ENCODE data around the gene DSCAM. TPM values are rescaled to one million over a fixed set of nuclear protein-coding genes. Genes with fewer than 3 reads are reported as not detected.

Gene DSCAM
- total RNA-seq, 3 donors from 2014 or later, result not detected

DNA sequence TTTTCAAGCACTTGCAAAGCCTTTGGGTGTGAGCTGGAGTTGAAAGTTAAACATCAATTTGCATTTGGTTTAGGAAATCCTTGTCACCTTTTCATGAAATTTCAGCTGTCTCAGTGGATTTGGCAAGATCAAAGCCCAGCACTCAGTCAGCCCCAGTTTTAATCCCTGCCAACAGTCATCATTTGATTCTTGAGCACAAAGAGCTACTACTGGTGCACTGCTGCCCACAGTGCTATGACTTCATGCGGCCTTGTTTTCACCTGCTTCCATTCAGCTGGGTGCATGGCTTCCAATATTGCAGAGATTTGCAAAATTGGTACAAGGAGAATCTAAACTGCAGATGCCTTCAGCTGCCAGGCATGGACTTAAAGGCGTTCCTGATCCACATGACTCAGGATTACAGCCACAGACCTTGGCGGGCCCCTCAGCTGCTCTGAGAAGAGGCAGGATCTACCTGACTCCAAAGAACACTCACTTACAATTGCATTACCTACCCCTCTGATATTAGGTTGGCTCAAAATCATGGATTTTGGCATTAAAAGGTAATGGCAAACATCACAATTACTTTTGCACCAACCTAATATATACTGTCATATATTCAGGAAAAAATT is 259.1 kb downstream of the DSCAM start:
- no peak for ATAC-seq

GRCh38 chr21:40586575-40586974 is 260.4 kb downstream of the DSCAM start:
- H3K36me3 Mint-ChIP-seq (ENCODE audit: insufficient read depth), result no peaks in the 10 kb centered on the region
- DNase-seq (no peak), ATAC-seq (no peak)
- H3K27me3 Mint-ChIP-seq (ENCODE audit: low read depth), result no peaks in the 10 kb centered on the region
- no peak overlapping the region for H3K4me3 Mint-ChIP-seq
- H3K9me3 Mint-ChIP-seq, result peaks cover 4% of the 10 kb centered on the region
- no peaks in the 10 kb centered on the region for H3K4me1 Mint-ChIP-seq (ENCODE audit: low read depth)

More for the DNA sequence above, 259.1 kb downstream of the DSCAM start:
- DNase-seq, result no peak
- no peaks in the 10 kb centered on the region for H3K27me3 Mint-ChIP-seq (ENCODE audit: low read depth)
- H3K4me1 Mint-ChIP-seq (ENCODE audit: low read depth), result no peaks in the 10 kb centered on the region
- H3K4me3 Mint-ChIP-seq, result no peak overlapping the region
- H3K9me3 Mint-ChIP-seq, result peaks cover 4% of the 10 kb centered on the region
- no peaks in the 10 kb centered on the region for H3K36me3 Mint-ChIP-seq (ENCODE audit: insufficient read depth)

GRCh38 chr21:40577285-40578043 is 269.5 kb downstream of the DSCAM start:
- Mint-ChIP-seq H3K36me3 (ENCODE audit: insufficient read depth) (no peaks in the 10 kb centered on the region), H3K27me3 (ENCODE audit: low read depth) (no peaks in the 10 kb centered on the region), H3K9me3 (no peaks in the 10 kb centered on the region), H3K4me1 (ENCODE audit: low read depth) (no peaks in the 10 kb centered on the region), H3K4me3 (no peak overlapping the region)
- DNase-seq (no peak), ATAC-seq (no peak)

DNA sequence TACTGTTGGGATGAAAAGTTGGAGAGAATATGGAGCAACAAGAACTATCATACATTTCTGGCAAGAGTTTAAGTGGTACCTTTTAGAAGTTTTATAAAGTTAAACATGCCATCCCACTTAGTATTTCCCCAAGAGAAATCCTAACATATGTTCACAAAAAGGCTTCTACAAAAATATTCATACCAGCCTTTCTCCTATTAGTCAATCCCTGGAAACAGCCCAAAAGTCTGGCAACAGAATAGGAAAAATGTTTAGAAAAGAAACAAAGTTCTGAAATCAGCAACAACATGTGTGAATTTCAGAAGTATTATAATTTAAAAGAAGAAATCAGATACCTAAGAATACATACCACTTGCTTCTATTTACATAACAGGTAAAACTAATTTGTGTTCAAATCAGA is 271.0 kb downstream of the DSCAM start:
- Mint-ChIP-seq H3K36me3 (ENCODE audit: insufficient read depth) (no peaks in the 10 kb centered on the region), H3K27me3 (ENCODE audit: low read depth) (no peaks in the 10 kb centered on the region), H3K4me1 (ENCODE audit: low read depth) (no peaks in the 10 kb centered on the region), H3K4me3 (no peak overlapping the region), H3K9me3 (no peaks in the 10 kb centered on the region)
- DNase-seq, result no peak
- no peak for ATAC-seq

GRCh38 chr21:40569357-40569756 is 277.6 kb downstream of the DSCAM start:
- no peaks in the 10 kb centered on the region for H3K27me3 Mint-ChIP-seq (ENCODE audit: low read depth)
- DNase-seq (no peak), ATAC-seq (no peak)
- no peak overlapping the region for H3K4me3 Mint-ChIP-seq
- peaks cover 15% of the 10 kb centered on the region for H3K9me3 Mint-ChIP-seq
- H3K36me3 Mint-ChIP-seq (ENCODE audit: insufficient read depth), result no peaks in the 10 kb centered on the region
- no peaks in the 10 kb centered on the region for H3K4me1 Mint-ChIP-seq (ENCODE audit: low read depth)

DNA sequence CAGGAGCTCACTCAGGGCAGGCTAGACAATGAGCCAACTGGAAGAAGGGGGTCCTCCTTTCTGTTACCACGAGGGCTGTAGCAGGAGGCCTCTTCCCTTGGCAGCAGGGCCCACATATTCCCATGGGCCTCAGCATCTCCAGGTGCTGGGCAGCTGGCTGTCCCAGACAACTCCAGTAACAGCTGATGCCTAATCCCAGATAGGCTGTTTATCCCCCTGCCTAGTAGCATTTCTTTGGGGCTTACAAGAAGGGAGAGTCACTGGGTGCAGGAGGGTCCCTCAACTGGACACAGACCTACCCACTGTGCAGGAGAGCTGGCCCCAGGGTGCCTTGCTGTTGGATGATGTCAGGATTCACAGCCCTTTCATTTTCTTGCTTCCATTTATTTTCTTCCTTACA is 278.2 kb downstream of the DSCAM start:
- no peak for ATAC-seq
- Mint-ChIP-seq H3K36me3 (ENCODE audit: insufficient read depth) (no peaks in the 10 kb centered on the region), H3K4me1 (ENCODE audit: low read depth) (no peaks in the 10 kb centered on the region), H3K27me3 (ENCODE audit: low read depth) (no peaks in the 10 kb centered on the region), H3K9me3 (peaks cover 15% of the 10 kb centered on the region), H3K4me3 (no peak overlapping the region)
- DNase-seq, result no peak

- ATAC-seq (no peak), DNase-seq (no peak)
- Mint-ChIP-seq H3K9me3 (peaks cover 15% of the 10 kb centered on the region), H3K4me3 (no peak overlapping the region), H3K4me1 (ENCODE audit: low read depth) (no peaks in the 10 kb centered on the region), H3K36me3 (ENCODE audit: insufficient read depth) (no peaks in the 10 kb centered on the region), H3K27me3 (ENCODE audit: low read depth) (no peaks in the 10 kb centered on the region)
These were observed 279.5 kb downstream of the DSCAM start for GRCh38 chr21:40567501-40567900.

DNA sequence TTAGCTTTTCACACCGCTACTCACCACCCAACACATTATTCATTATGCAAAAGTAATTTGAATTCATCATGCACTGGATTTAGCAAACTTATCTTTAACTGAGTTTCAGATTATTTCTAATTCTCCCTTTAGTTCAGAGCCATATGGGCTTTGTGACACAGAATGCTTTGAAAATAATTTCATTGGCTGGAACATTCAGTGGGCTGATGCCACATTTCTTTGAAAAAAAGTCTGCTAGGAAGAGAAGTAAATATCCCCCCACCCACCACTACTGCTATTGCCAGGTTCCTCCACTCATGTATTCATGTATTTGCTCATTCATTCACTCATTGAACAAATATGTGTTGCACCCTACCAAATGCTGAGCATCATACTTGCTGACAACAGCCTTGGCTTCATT is 280.5 kb downstream of the DSCAM start:
- DNase-seq, result no peak
- Mint-ChIP-seq H3K27me3 (ENCODE audit: low read depth) (no peaks in the 10 kb centered on the region), H3K4me3 (no peak overlapping the region), H3K4me1 (ENCODE audit: low read depth) (no peaks in the 10 kb centered on the region), H3K9me3 (peaks cover 15% of the 10 kb centered on the region), H3K36me3 (ENCODE audit: insufficient read depth) (no peaks in the 10 kb centered on the region)
- no peak for ATAC-seq

DNA sequence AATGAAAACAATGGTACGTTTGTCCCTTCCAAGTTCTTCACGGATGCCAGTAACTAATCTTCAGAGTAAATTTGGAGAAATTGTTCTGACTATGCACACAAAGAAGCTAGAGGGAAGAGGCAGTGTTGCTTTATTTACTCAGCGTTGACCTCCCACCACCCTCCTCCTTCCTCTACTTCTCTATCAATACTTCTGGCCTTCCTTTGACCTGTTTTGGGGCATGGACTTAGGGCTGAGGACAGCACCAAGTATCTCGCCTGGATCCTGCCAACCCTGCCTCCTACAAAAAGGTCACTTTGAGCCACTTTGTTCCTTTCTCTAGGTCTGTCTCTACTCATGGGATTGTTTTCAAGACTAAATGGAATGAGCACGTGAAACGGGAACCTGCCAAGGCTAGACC is 282.6 kb downstream of the DSCAM start:
- H3K4me1 Mint-ChIP-seq (ENCODE audit: low read depth), result no peaks in the 10 kb centered on the region
- no peak overlapping the region for H3K4me3 Mint-ChIP-seq
- no peaks in the 10 kb centered on the region for H3K27me3 Mint-ChIP-seq (ENCODE audit: low read depth)
- H3K9me3 Mint-ChIP-seq, result peaks cover 4% of the 10 kb centered on the region
- DNase-seq (no peak), ATAC-seq (no peak)
- no peaks in the 10 kb centered on the region for H3K36me3 Mint-ChIP-seq (ENCODE audit: insufficient read depth)

DNA sequence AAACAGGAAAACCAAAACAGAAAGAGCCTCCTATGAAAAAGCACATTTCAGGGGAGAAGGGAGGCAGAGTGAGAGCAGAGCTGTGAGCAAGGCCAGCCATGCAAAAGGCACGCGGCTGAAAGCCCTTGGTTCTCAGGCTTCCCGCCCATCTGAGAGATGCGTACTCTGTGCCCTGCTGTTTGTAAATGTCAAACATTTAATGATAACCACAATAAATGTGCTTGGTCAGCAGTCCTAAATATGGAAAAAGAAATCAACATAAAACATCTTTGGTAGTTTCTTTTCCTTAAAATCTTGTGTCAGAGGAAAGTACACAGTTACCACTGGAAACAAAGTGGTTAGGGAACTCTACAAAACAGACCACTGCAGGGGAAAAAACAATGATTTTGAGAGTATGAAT is 283.1 kb downstream of the DSCAM start:
- no peak for ATAC-seq
- no peaks in the 10 kb centered on the region for H3K27me3 Mint-ChIP-seq (ENCODE audit: low read depth)
- H3K9me3 Mint-ChIP-seq, result peaks cover 4% of the 10 kb centered on the region
- H3K36me3 Mint-ChIP-seq (ENCODE audit: insufficient read depth), result no peaks in the 10 kb centered on the region
- no peaks in the 10 kb centered on the region for H3K4me1 Mint-ChIP-seq (ENCODE audit: low read depth)
- DNase-seq, result no peak
- no peak overlapping the region for H3K4me3 Mint-ChIP-seq

GRCh38 chr21:40562242-40563002 is 284.5 kb downstream of the DSCAM start:
- no peaks in the 10 kb centered on the region for H3K4me1 Mint-ChIP-seq (ENCODE audit: low read depth)
- no peak overlapping the region for H3K4me3 Mint-ChIP-seq
- peaks cover 2% of the 10 kb centered on the region for H3K9me3 Mint-ChIP-seq
- H3K27me3 Mint-ChIP-seq (ENCODE audit: low read depth), result no peaks in the 10 kb centered on the region
- no peaks in the 10 kb centered on the region for H3K36me3 Mint-ChIP-seq (ENCODE audit: insufficient read depth)
- DNase-seq, result no peak
- ATAC-seq, result no peak

- Mint-ChIP-seq H3K36me3 (ENCODE audit: insufficient read depth) (no peaks in the 10 kb centered on the region), H3K9me3 (peaks cover 3% of the 10 kb centered on the region), H3K4me1 (ENCODE audit: low read depth) (no peaks in the 10 kb centered on the region), H3K4me3 (no peak overlapping the region), H3K27me3 (ENCODE audit: low read depth) (no peaks in the 10 kb centered on the region)
- ATAC-seq (no peak), DNase-seq (no peak)
These were observed 290.5 kb downstream of the DSCAM start for GRCh38 chr21:40556442-40556968.

- ATAC-seq, result no peak
- Mint-ChIP-seq H3K4me1 (ENCODE audit: low read depth) (no peaks in the 10 kb centered on the region), H3K9me3 (peaks cover 3% of the 10 kb centered on the region), H3K27me3 (ENCODE audit: low read depth) (no peaks in the 10 kb centered on the region), H3K4me3 (no peak overlapping the region), H3K36me3 (ENCODE audit: insufficient read depth) (no peaks in the 10 kb centered on the region)
- DNase-seq, result no peak
These were observed 291.9 kb downstream of the DSCAM start for GRCh38 chr21:40555021-40555528.

GRCh38 chr21:40553781-40554180 is 293.2 kb downstream of the DSCAM start:
- no peak for ATAC-seq
- H3K9me3 Mint-ChIP-seq, result peaks cover 3% of the 10 kb centered on the region
- no peaks in the 10 kb centered on the region for H3K36me3 Mint-ChIP-seq (ENCODE audit: insufficient read depth)
- DNase-seq, result no peak
- H3K4me3 Mint-ChIP-seq, result no peak overlapping the region
- H3K27me3 Mint-ChIP-seq (ENCODE audit: low read depth), result no peaks in the 10 kb centered on the region
- H3K4me1 Mint-ChIP-seq (ENCODE audit: low read depth), result no peaks in the 10 kb centered on the region

All from activated T-cell treated with anti-CD3 and anti-CD28 coated beads, Interleukin-2, amount 50 U/mL, for 4 hours (primary cell).